Nephron (organoid): ENCODE data around the gene PLEKHM2.
A peak's percentile ranks its signal among the peaks of the same experiment; 100 is the strongest.

Experiments used
- H3K27ac Mint-ChIP-seq, 3 experiments: 2 replicates each; pipeline ENCODE4 v1.8.0; 2020; ENCODE audit warnings: mixed read lengths in 3 of 3, mild to moderate bottlenecking in 2 of 3, moderate library complexity in 1 of 3
- H3K27me3 Mint-ChIP-seq: 2 replicates; pipeline ENCODE4 v1.8.0; 2021; ENCODE audit warnings: low read depth, mild to moderate bottlenecking, moderate library complexity, mixed read lengths
- H3K36me3 Mint-ChIP-seq: 2 replicates; pipeline ENCODE4 v1.8.0; 2020; ENCODE audit warnings: low read depth, mixed read lengths
- H3K4me1 Mint-ChIP-seq: 2 replicates; pipeline ENCODE4 v1.8.0; 2020; ENCODE audit warnings: mixed read lengths
- H3K4me3 Mint-ChIP-seq, 3 experiments: 2 replicates each; pipeline ENCODE4 v1.8.0; 2020; ENCODE audit warnings: mild to moderate bottlenecking in 3 of 3, mixed read lengths in 3 of 3, moderate library complexity in 2 of 3
- H3K9me3 Mint-ChIP-seq: 2 replicates; pipeline ENCODE4 v1.8.0; 2020; ENCODE audit warnings: mixed read lengths
- CTCF ChIP-seq, 3 experiments: fragments of 200-600 bp; sonication (generic); IDR thresholded peaks; one replicate each; pipeline ENCODE4 v1.5.0; 2021; ENCODE audit warnings: antibody characterized with exemption in 3 of 3; ENCODE audit not compliant: unreplicated experiment in 3 of 3

The PLEKHM2 gene

GRCh38 chr1:15733726-15734226, 49.7 kb downstream of the PLEKHM2 start:
- H3K36me3 Mint-ChIP-seq = peaks cover 15% of the 10 kb centered on the region
- no peak for TF ChIP-seq CTCF (IDR thresholded peaks at IDR 0.05; ENCODE audit: unreplicated experiment in 3 of 3)
- H3K4me1 Mint-ChIP-seq = peaks cover 16% of the 10 kb centered on the region
- H3K27ac Mint-ChIP-seq = no peak overlapping the region
- H3K27me3 Mint-ChIP-seq = no peaks in the 10 kb centered on the region
- H3K9me3 Mint-ChIP-seq = no peaks in the 10 kb centered on the region
- no peak overlapping the region for H3K4me3 Mint-ChIP-seq

- H3K36me3 Mint-ChIP-seq = peaks cover 16% of the 10 kb centered on the region
- H3K27me3 Mint-ChIP-seq = no peaks in the 10 kb centered on the region
- peaks cover 17% of the 10 kb centered on the region for H3K4me1 Mint-ChIP-seq
- no peaks in the 10 kb centered on the region for H3K9me3 Mint-ChIP-seq
- H3K27ac Mint-ChIP-seq = no peak overlapping the region
- no peak overlapping the region for H3K4me3 Mint-ChIP-seq
- no peak for TF ChIP-seq CTCF (IDR thresholded peaks at IDR 0.05; ENCODE audit: unreplicated experiment in 3 of 3)
These were observed 50.2 kb downstream of the PLEKHM2 start for GRCh38 chr1:15734296-15734695.

GRCh38 chr1:15734901-15735300, 50.8 kb downstream of the PLEKHM2 start:
- Mint-ChIP-seq H3K9me3 (no peaks in the 10 kb centered on the region), H3K4me1 (peaks cover 21% of the 10 kb centered on the region), H3K36me3 (peaks cover 12% of the 10 kb centered on the region), H3K27ac (no peak overlapping the region), H3K27me3 (no peaks in the 10 kb centered on the region), H3K4me3 (no peak overlapping the region)
- TF ChIP-seq CTCF (IDR thresholded peaks at IDR 0.05; ENCODE audit: unreplicated experiment in 3 of 3) = no peak

DNA sequence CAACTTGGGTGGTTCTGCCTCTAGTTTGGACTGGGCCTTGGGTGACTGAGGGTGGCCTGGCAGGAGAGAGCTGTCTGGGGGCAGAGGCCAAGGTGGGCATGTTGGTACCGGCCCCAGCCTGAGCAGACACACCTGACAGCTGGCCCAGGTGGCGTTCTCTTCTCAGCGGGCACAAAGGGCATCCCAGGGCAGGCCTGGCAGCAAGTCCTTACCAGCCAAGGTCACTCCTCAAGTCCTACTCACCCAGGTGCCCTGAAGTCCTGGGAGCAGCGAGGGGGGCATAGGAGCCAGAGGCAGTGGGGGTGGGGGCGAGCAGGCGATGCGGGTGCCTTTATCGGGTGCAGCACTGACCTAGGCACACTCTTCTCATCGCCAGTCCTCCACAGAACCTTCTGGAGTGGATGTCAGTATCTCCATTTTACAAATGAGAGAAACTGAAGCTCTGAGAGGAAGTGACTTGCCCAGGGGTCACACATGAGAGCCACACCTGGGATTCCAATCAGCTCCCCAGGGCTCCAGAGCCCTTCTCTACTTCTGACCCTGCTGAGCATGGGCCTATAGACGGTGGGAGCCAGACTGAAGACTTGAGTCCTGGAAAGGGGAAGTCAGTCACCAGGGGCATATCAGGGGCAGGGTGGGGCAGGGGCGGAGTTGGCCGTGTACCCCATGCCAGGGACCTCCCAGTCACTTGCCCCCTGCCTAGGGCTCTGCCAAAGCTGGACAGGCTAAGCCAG, 51.4 kb downstream of the PLEKHM2 start:
- Mint-ChIP-seq H3K27me3 (no peaks in the 10 kb centered on the region), H3K4me1 (peaks cover 21% of the 10 kb centered on the region), H3K27ac (no peak overlapping the region), H3K9me3 (no peaks in the 10 kb centered on the region), H3K4me3 (no peak overlapping the region), H3K36me3 (peaks cover 12% of the 10 kb centered on the region)
- TF ChIP-seq CTCF (IDR thresholded peaks at IDR 0.05; ENCODE audit: unreplicated experiment in 3 of 3) = no peak

DNA sequence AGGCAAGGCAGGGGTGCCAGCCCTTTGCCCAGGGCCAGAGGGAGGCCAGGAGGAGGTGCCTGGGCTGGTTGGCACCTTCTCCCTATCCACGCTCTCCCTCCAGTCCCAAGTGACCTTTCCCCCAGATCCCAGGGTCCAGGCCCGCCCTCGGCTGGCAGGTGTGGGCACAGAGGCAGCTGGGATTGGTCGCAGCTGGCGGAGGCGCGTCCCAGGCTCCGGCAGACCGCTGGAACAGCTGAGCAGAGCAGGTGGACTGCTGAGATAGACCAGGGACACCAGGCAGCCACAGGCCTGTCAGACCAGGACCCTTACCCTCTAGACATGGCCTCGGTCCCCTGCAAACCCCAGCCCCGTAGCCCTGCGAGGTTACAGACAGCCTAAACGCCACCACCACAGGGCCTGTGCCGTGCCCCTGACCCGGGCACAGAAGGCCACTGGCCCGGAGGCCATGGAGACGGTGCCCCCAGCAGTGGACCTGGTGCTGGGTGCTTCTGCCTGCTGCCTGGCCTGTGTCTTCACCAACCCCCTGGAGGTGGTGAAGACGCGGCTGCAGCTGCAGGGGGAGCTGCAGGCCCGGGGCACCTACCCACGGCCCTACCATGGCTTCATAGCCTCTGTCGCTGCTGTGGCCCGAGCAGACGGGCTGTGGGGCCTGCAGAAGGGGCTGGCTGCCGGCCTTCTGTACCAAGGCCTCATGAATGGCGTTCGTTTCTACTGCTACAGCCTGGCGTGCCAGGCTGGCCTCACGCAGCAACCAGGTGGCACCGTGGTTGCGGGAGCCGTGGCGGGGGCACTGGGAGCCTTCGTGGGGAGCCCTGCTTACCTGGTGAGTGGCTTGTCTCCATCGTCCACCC, 52.1 kb downstream of the PLEKHM2 start, which contains the start of gene SLC25A34:
Gene SLC25A34, plus strand, starts transcription at position 221 of the 854 bp plus-strand sequence. Its CDS starts 228 bp downstream, at position 449.
- no peak for TF ChIP-seq CTCF (IDR thresholded peaks at IDR 0.05; ENCODE audit: unreplicated experiment in 3 of 3)
- Mint-ChIP-seq H3K36me3 (peaks cover 12% of the 10 kb centered on the region), H3K27ac (no peak within 1 kb of the TSS), H3K4me3 (peak within 1 kb of the TSS in 1 of 3 experiments; percentile 49), H3K9me3 (no peaks in the 10 kb centered on the region), H3K27me3 (no peaks in the 10 kb centered on the region), H3K4me1 (peaks cover 21% of the 10 kb centered on the region)
